Transverse colon (tissue), 4 donors: Measurements from ENCODE around the gene BHMT2.

Experiments used
- CTCF ChIP-seq, 5 experiments: fragments of 200-600 bp in 3 of 5; fragments of 450-650 bp in 2 of 5; sonication (generic) in 3 of 5; IDR thresholded peaks; 1 replicate in 2 of 5; 2 replicates in 3 of 5; pipeline ENCODE4 v1.5.1; 2016 to 2017; ENCODE audit warnings: antibody characterized with exemption in 5 of 5, inconsistent platforms in 3 of 5, mild to moderate bottlenecking in 2 of 5, moderate library complexity in 1 of 5
- POLR2AphosphoS5 ChIP-seq, 3 donors: sonication (generic); formaldehyde crosslinking; IDR thresholded peaks; one replicate each; pipeline ENCODE4 v1.6.1; 2016; ENCODE audit warnings: antibody characterized with exemption in 3 of 3

GRCh38 chr5:79031485-79031867 is 38.1 kb upstream of the BHMT2 start:
- no peak for TF ChIP-seq CTCF (IDR thresholded peaks at IDR 0.05)
- TF ChIP-seq POLR2AphosphoS5 (IDR thresholded peaks at IDR 0.05), result no peak
